OCI-LY1 (cell line): ENCODE data around the gene EIF2A.

Source experiments
- EZH2 ChIP-seq: fragments of 200-600 bp; sonication (generic), shearing (Covaris generic); IDR thresholded peaks from 2 replicates; pipeline ENCODE4 v1.8.0; 2017; ENCODE audit warnings: borderline replicate concordance, mixed run types, mild to moderate bottlenecking, antibody characterized with exemption, low read length, moderate library complexity, mixed read lengths
- TF ChIP-seq, protein P1 (sequence below): fragments of 200-600 bp; sonication (generic), shearing (Covaris generic); IDR thresholded peaks from 2 replicates; pipeline ENCODE4 v1.5.1; 2017; ENCODE audit warnings: mild to moderate bottlenecking, antibody characterized with exemption, low read length, moderate library complexity, mixed read lengths

DNA sequence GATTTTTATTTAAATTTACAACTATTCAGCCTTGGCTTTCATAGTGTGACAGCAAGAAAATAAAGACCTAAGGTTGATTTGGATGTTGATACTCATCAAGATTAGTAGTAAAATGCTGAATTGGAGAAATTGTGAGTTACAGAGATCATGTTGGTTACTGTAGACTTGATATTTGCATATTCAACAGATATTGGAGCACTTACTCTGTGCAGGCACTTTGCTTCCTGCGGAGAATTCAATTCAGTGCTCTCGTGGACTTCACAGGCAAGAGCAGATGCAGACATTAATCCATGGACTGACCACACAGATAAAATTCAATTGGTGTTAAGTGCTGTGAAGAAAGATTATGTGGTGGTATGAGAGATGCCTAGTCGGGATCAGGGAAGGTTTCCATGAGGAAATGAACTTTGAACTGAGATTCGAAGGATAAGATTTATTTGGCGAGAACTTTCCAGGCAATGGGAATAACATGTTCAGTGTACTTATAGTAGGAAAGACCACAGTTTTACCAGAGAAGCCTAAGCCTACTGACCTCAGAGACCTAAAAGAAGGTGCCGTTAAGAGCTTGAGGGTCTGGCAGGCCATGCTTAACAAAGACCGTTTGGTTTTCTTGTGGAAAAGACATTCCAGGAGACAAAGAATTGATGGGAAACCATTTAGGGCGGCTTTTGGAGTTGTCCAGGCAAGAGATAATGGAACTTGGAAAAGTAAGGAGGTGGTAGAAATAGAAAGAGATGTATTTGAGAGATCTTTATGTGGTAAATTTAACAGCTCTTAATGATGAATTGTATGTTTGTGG is 60.9 kb downstream of the EIF2A start:
- TF ChIP-seq EZH2: no peak
- TF ChIP-seq, protein P1, sequence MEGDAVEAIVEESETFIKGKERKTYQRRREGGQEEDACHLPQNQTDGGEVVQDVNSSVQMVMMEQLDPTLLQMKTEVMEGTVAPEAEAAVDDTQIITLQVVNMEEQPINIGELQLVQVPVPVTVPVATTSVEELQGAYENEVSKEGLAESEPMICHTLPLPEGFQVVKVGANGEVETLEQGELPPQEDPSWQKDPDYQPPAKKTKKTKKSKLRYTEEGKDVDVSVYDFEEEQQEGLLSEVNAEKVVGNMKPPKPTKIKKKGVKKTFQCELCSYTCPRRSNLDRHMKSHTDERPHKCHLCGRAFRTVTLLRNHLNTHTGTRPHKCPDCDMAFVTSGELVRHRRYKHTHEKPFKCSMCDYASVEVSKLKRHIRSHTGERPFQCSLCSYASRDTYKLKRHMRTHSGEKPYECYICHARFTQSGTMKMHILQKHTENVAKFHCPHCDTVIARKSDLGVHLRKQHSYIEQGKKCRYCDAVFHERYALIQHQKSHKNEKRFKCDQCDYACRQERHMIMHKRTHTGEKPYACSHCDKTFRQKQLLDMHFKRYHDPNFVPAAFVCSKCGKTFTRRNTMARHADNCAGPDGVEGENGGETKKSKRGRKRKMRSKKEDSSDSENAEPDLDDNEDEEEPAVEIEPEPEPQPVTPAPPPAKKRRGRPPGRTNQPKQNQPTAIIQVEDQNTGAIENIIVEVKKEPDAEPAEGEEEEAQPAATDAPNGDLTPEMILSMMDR: no peak
